ENCODE measurements around the gene NR0B2. TPM values are rescaled to one million over a fixed set of nuclear protein-coding genes. Genes with fewer than 3 reads are reported as not detected.
"Not testable (repeated sequence)": the region's sequence is repeated elsewhere in the genome, so short reads cannot be mapped to it uniquely, and the experiment has no call there.

The NR0B2 gene
- total RNA-seq, 4 donors from 2014 or later, result not detected

- Histone ChIP-seq H3K36me3 (no peaks in the 10 kb centered on the region), H3K27me3 (no peaks in the 10 kb centered on the region), H3K9me3 (no peaks in the 10 kb centered on the region), H3K4me3 (no peak overlapping the region), H3K27ac (no peak overlapping the region), H3K4me1 (no peaks in the 10 kb centered on the region)
- DNase-seq, result no peak
- intact Hi-C loops (cut with DNase I; ENCODE audit: low total_unique reads), result loop anchor here (10.0 kb wide), 1 partner anchor 65 kb away; no protein-coding TSS in a partner anchor
- TF ChIP-seq CTCF (IDR thresholded peaks at IDR 0.05) (no peak), POLR2A (IDR thresholded peaks at IDR 0.05) (no peak)
These were observed 34.0 kb downstream of the NR0B2 start for GRCh38 chr1:26879793-26880192.

- Histone ChIP-seq H3K9me3 (no peaks in the 10 kb centered on the region), H3K36me3 (no peaks in the 10 kb centered on the region), H3K4me1 (no peaks in the 10 kb centered on the region), H3K4me3 (no peak overlapping the region), H3K27me3 (no peaks in the 10 kb centered on the region), H3K27ac (no peak overlapping the region)
- no peak for DNase-seq
- TF ChIP-seq POLR2A (IDR thresholded peaks at IDR 0.05), result no peak
- no peak for TF ChIP-seq CTCF (IDR thresholded peaks at IDR 0.05)
- intact Hi-C loops (cut with DNase I; ENCODE audit: low total_unique reads), result loop anchor here (10.0 kb wide), 1 partner anchor 63 kb away; no protein-coding TSS in a partner anchor
These were observed 36.4 kb downstream of the NR0B2 start for GRCh38 chr1:26877326-26877725.

GRCh38 chr1:26874896-26875295 lies 38.9 kb downstream of the NR0B2 start:
- no peak overlapping the region for H3K4me3 ChIP-seq
- TF ChIP-seq CTCF (IDR thresholded peaks at IDR 0.05) (no peak), POLR2A (IDR thresholded peaks at IDR 0.05) (no peak)

GRCh38 chr1:26873097-26873496 lies 40.7 kb downstream of the NR0B2 start:
- not testable (repeated sequence) for DNase-seq, H3K9me3 ChIP-seq, H3K36me3 ChIP-seq, H3K4me1 ChIP-seq, H3K27me3 ChIP-seq, H3K27ac ChIP-seq, H3K4me3 ChIP-seq
- intact Hi-C loops (cut with DNase I; ENCODE audit: low total_unique reads), result loop anchor here (10.0 kb wide), 1 partner anchor 58 kb away; no protein-coding TSS in a partner anchor

More at GRCh38 chr1:26874896-26875295, 38.9 kb downstream of the NR0B2 start:
- Histone ChIP-seq H3K4me1 (no peaks in the 10 kb centered on the region), H3K36me3 (no peaks in the 10 kb centered on the region), H3K27me3 (no peaks in the 10 kb centered on the region), H3K9me3 (no peaks in the 10 kb centered on the region), H3K27ac (no peak overlapping the region)
- DNase-seq, result no peak
- intact Hi-C loops (cut with DNase I; ENCODE audit: low total_unique reads), result loop anchor here (10.0 kb wide), 1 partner anchor 60 kb away; no protein-coding TSS in a partner anchor

- H3K27ac ChIP-seq, result peak overlapping the region; percentile 96 to 99
- H3K4me3 ChIP-seq, result peak overlapping the region; percentile 42 to 47
- H3K4me1 ChIP-seq, result no peaks in the 10 kb centered on the region
- H3K9me3 ChIP-seq, result no peaks in the 10 kb centered on the region
- DNase-seq, result peak; percentile 98
- no peaks in the 10 kb centered on the region for H3K27me3 ChIP-seq
- no peaks in the 10 kb centered on the region for H3K36me3 ChIP-seq
- intact Hi-C loops (cut with DNase I; ENCODE audit: low total_unique reads), result no loop called here
- TF ChIP-seq CTCF (IDR thresholded peaks at IDR 0.05), result peak in 2 of 4 experiments; percentile 20 to 23
- peak; percentile 68 to 92 for TF ChIP-seq POLR2A (IDR thresholded peaks at IDR 0.05)
These were observed 48.9 kb downstream of the NR0B2 start for GRCh38 chr1:26864610-26865480.

Measured in uterus (tissue), 4 donors.